SK-N-SH treated with all-trans-retinoic acid at 6 μM for 48 hours (cell line): ENCODE data around the gene CNKSR2.

Experiments
- ATAC-seq: fragments of 200-7000 bp; cut with Tn5 transposase; 3 replicates; pipeline ENCODE4 v1.9.1; 2020; ENCODE audit warnings: mild to moderate bottlenecking, moderate library complexity
- ARNTL ChIP-seq: fragments of 450-650 bp; formaldehyde crosslinking; IDR thresholded peaks from 2 replicates; pipeline ENCODE4 v1.5.0; 2020; ENCODE audit warnings: low read depth, mild to moderate bottlenecking, moderate library complexity, borderline replicate concordance
- BACH2 ChIP-seq: fragments of 250-450 bp; sonication (Bioruptor Pico); IDR thresholded peaks from 2 replicates; pipeline ENCODE4 v1.9.0; 2021; ENCODE audit warnings: mild to moderate bottlenecking, borderline replicate concordance
- CREB5 ChIP-seq: fragments of 250-450 bp; sonication (Bioruptor Pico); IDR thresholded peaks from 2 replicates; pipeline ENCODE4 v1.5.1; 2020; ENCODE audit warnings: low read depth, mild to moderate bottlenecking, moderate library complexity
- CSDC2 ChIP-seq: fragments of 250-450 bp; sonication (Bioruptor Pico); IDR thresholded peaks from 2 replicates; pipeline ENCODE4 v1.5.0; 2020; ENCODE audit warnings: mild to moderate bottlenecking, moderate library complexity
- CSRNP3 ChIP-seq: fragments of 250-450 bp; sonication (Bioruptor Pico); IDR thresholded peaks from 2 replicates; pipeline ENCODE4 v1.5.1; 2021; ENCODE audit warnings: mild to moderate bottlenecking, moderate library complexity
- ESRRG ChIP-seq: fragments of 250-450 bp; sonication (Bioruptor Pico); IDR thresholded peaks from 2 replicates; pipeline ENCODE4 v1.6.1; 2021; ENCODE audit warnings: mild to moderate bottlenecking
- GLIS3 ChIP-seq: fragments of 250-450 bp; sonication (Bioruptor Pico); IDR thresholded peaks from 2 replicates; pipeline ENCODE4 v1.5.0; 2020; ENCODE audit warnings: mild to moderate bottlenecking, moderate library complexity
- ISL1 ChIP-seq: fragments of 250-450 bp; sonication (Bioruptor Pico); IDR thresholded peaks from 2 replicates; pipeline ENCODE4 v2.1.2; 2022; ENCODE audit warnings: mild to moderate bottlenecking, moderate library complexity
- OSR1 ChIP-seq: fragments of 250-450 bp; sonication (Bioruptor Pico); IDR thresholded peaks from 2 replicates; pipeline ENCODE4 v1.8.0; 2022; ENCODE audit warnings: moderate library complexity, mild to moderate bottlenecking, inconsistent platforms
- PATZ1 ChIP-seq: fragments of 250-450 bp; sonication (Bioruptor Pico); IDR thresholded peaks from 2 replicates; pipeline ENCODE4 v1.8.0; 2020; ENCODE audit warnings: mild to moderate bottlenecking, moderate library complexity, borderline replicate concordance
- POU6F1 ChIP-seq: fragments of 250-450 bp; sonication (Bioruptor Pico); IDR thresholded peaks from 2 replicates; pipeline ENCODE4 v1.8.0; 2021; ENCODE audit warnings: low read depth, mild to moderate bottlenecking, moderate library complexity, borderline replicate concordance
- PPARA ChIP-seq: fragments of 250-450 bp; sonication (Bioruptor Pico); IDR thresholded peaks from 2 replicates; pipeline ENCODE4 v1.5.0; 2020; ENCODE audit warnings: mild to moderate bottlenecking, borderline replicate concordance
- RARB ChIP-seq: fragments of 250-450 bp; sonication (Bioruptor Pico); IDR thresholded peaks from 2 replicates; pipeline ENCODE4 v1.8.0; 2021; ENCODE audit warnings: mild to moderate bottlenecking, moderate library complexity
- SNAI2 ChIP-seq: fragments of 250-450 bp; sonication (Bioruptor Pico); IDR thresholded peaks from 2 replicates; pipeline ENCODE4 v1.5.0; 2020; ENCODE audit warnings: mild to moderate bottlenecking, moderate library complexity
- TCF4 ChIP-seq: fragments of 250-450 bp; sonication (Bioruptor Pico); IDR thresholded peaks from 2 replicates; pipeline ENCODE4 v1.8.0; 2021; ENCODE audit warnings: mild to moderate bottlenecking, moderate library complexity, borderline replicate concordance
- TOX ChIP-seq: fragments of 250-450 bp; sonication (Bioruptor Pico); IDR thresholded peaks from 2 replicates; pipeline ENCODE4 v1.8.0; 2021; ENCODE audit warnings: mild to moderate bottlenecking, moderate library complexity, borderline replicate concordance
- TSHZ2 ChIP-seq: fragments of 250-450 bp; sonication (Bioruptor Pico); IDR thresholded peaks from 2 replicates; pipeline ENCODE4 v1.5.0; 2020; ENCODE audit warnings: mild to moderate bottlenecking, moderate library complexity
- ZC3H10 ChIP-seq: fragments of 250-450 bp; sonication (Bioruptor Pico); IDR thresholded peaks from 2 replicates; pipeline ENCODE4 v1.5.1; 2021; ENCODE audit warnings: mild to moderate bottlenecking, moderate library complexity
- ZFP3 ChIP-seq: fragments of 250-450 bp; sonication (Bioruptor Pico); IDR thresholded peaks from 2 replicates; pipeline ENCODE4 v1.5.0; 2020; ENCODE audit warnings: mild to moderate bottlenecking, moderate library complexity
- ZFP30 ChIP-seq: fragments of 450-650 bp; formaldehyde crosslinking; IDR thresholded peaks from 2 replicates; pipeline ENCODE4 v1.5.0; 2022; ENCODE audit warnings: mild to moderate bottlenecking, moderate library complexity
- ZNF565 ChIP-seq: fragments of 450-650 bp; formaldehyde crosslinking; conservative IDR thresholded peaks from 2 replicates; pipeline ENCODE4 v1.5.0; 2020; ENCODE audit warnings: low read depth, mild to moderate bottlenecking, moderate library complexity
- ZNF70 ChIP-seq: fragments of 450-650 bp; formaldehyde crosslinking; IDR thresholded peaks from 2 replicates; pipeline ENCODE4 v1.5.0; 2020; ENCODE audit warnings: mild to moderate bottlenecking, moderate library complexity
- ZNF8 ChIP-seq: fragments of 450-650 bp; formaldehyde crosslinking; IDR thresholded peaks from 2 replicates; pipeline ENCODE4 v1.5.0; 2020; ENCODE audit warnings: mild to moderate bottlenecking, moderate library complexity

CNKSR2 gene

GRCh38 chrX:21632027-21632426 is 257.8 kb downstream of the CNKSR2 start:
- TF ChIP-seq ARNTL (CRISPR knock-in tag) (no peak), TSHZ2 (CRISPR knock-in tag) (no peak), BACH2 (CRISPR knock-in tag) (no peak), ZFP3 (CRISPR knock-in tag) (no peak), ESRRG (CRISPR knock-in tag) (no peak), RARB (no peak), PATZ1 (CRISPR knock-in tag) (no peak), POU6F1 (CRISPR knock-in tag) (no peak), ZNF565 (CRISPR knock-in tag) (no peak), TCF4 (CRISPR knock-in tag) (no peak), ZC3H10 (no peak), TOX (CRISPR knock-in tag) (no peak), CSDC2 (CRISPR knock-in tag) (no peak)
- ATAC-seq: no peak

- ATAC-seq: no peak
- TF ChIP-seq GLIS3 (CRISPR knock-in tag): no peak
- no peak for TF ChIP-seq ZFP3 (CRISPR knock-in tag)
- no peak for TF ChIP-seq ESRRG (CRISPR knock-in tag)
- no peak for TF ChIP-seq RARB
- TF ChIP-seq ZNF8 (CRISPR knock-in tag): no peak
- TF ChIP-seq SNAI2: no peak
- TF ChIP-seq TSHZ2 (CRISPR knock-in tag): no peak
- no peak for TF ChIP-seq CSDC2 (CRISPR knock-in tag)
- TF ChIP-seq BACH2 (CRISPR knock-in tag): no peak
- TF ChIP-seq TCF4 (CRISPR knock-in tag): no peak
- no peak for TF ChIP-seq ZFP30
- TF ChIP-seq OSR1 (CRISPR knock-in tag): no peak
- TF ChIP-seq ARNTL (CRISPR knock-in tag): no peak
- TF ChIP-seq CSRNP3 (CRISPR knock-in tag): no peak
Observed at GRCh38 chrX:21638311-21638710, 264.1 kb downstream of the CNKSR2 start.

- no peak for ATAC-seq
- no peak for TF ChIP-seq CSRNP3 (CRISPR knock-in tag)
- TF ChIP-seq GLIS3 (CRISPR knock-in tag): no peak
- no peak for TF ChIP-seq CREB5
- no peak for TF ChIP-seq ISL1 (CRISPR knock-in tag)
- TF ChIP-seq TOX (CRISPR knock-in tag): no peak
- TF ChIP-seq PPARA (CRISPR knock-in tag): no peak
- no peak for TF ChIP-seq ZC3H10
- no peak for TF ChIP-seq POU6F1 (CRISPR knock-in tag)
- no peak for TF ChIP-seq ARNTL (CRISPR knock-in tag)
- no peak for TF ChIP-seq ZNF70
- TF ChIP-seq, all 23 proteins: peak for 0
Observed at GRCh38 chrX:21639775-21640174, 265.6 kb downstream of the CNKSR2 start.
